Uterus (tissue), 2 donors: ENCODE measurements around the gene ARAP3.

ENCODE experiments used
- POLR2A ChIP-seq, 2 donors: fragments of 450-650 bp; IDR thresholded peaks; one replicate each; pipeline ENCODE4 v1.6.1; 2016; ENCODE audit warnings: antibody characterized with exemption in 2 of 2, mild to moderate bottlenecking in 1 of 2, moderate library complexity in 1 of 2
- TF ChIP-seq, protein P1 (sequence below), 4 experiments: fragments of 200-600 bp in 2 of 4; fragments of 450-650 bp in 2 of 4; sonication (generic) in 2 of 4; IDR thresholded peaks; one replicate each; pipeline ENCODE4 v1.5.1; 2016 to 2019; ENCODE audit warnings: antibody characterized with exemption in 4 of 4, mild to moderate bottlenecking in 2 of 4, moderate library complexity in 1 of 4

GRCh38 chr5:141664733-141665461 lies 17.1 kb downstream of the ARAP3 start:
- TF ChIP-seq, protein P1, sequence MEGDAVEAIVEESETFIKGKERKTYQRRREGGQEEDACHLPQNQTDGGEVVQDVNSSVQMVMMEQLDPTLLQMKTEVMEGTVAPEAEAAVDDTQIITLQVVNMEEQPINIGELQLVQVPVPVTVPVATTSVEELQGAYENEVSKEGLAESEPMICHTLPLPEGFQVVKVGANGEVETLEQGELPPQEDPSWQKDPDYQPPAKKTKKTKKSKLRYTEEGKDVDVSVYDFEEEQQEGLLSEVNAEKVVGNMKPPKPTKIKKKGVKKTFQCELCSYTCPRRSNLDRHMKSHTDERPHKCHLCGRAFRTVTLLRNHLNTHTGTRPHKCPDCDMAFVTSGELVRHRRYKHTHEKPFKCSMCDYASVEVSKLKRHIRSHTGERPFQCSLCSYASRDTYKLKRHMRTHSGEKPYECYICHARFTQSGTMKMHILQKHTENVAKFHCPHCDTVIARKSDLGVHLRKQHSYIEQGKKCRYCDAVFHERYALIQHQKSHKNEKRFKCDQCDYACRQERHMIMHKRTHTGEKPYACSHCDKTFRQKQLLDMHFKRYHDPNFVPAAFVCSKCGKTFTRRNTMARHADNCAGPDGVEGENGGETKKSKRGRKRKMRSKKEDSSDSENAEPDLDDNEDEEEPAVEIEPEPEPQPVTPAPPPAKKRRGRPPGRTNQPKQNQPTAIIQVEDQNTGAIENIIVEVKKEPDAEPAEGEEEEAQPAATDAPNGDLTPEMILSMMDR (IDR thresholded peaks at IDR 0.05), result peak; percentile 70 to 88 (median 76)
- TF ChIP-seq POLR2A (IDR thresholded peaks at IDR 0.05), result no peak
